Mesenchymal stem cell (in vitro differentiated cells and primary cell): ENCODE data around the gene TAF3.
A peak's percentile ranks its signal among the peaks of the same experiment; 100 is the strongest.

Experiments
- DNase-seq: peaks from one replicate; pipeline ENCODE4 v3.0.0-alpha.2; 2013
- H2AFZ ChIP-seq: one replicate; pipeline ENCODE4 v1.6.1; 2013; ENCODE audit warnings: low read depth, mild to moderate bottlenecking, control low read depth, inconsistent platforms, low read length, moderate library complexity
- H2AK5ac ChIP-seq: 2 replicates; pipeline ENCODE4 v1.6.1; 2013; ENCODE audit warnings: low read length, moderate library complexity, mild to moderate bottlenecking, inconsistent platforms; ENCODE audit not compliant: severe bottlenecking
- H2BK120ac ChIP-seq: one replicate; pipeline ENCODE4 v1.6.1; 2013; ENCODE audit warnings: low read depth, mild to moderate bottlenecking, inconsistent platforms, low read length, moderate library complexity
- H2BK12ac ChIP-seq, 2 experiments: one replicate each; pipeline ENCODE4 v1.6.1; 2013; ENCODE audit warnings: inconsistent platforms in 2 of 2, low read length in 2 of 2, mild to moderate bottlenecking in 2 of 2, moderate library complexity in 2 of 2, control low read depth in 1 of 2
- H2BK15ac ChIP-seq: one replicate; pipeline ENCODE4 v1.6.1; 2013; ENCODE audit warnings: mild to moderate bottlenecking, low read depth, inconsistent platforms; ENCODE audit not compliant: poor library complexity, severe bottlenecking
- H2BK5ac ChIP-seq: 2 replicates; pipeline ENCODE4 v1.6.1; 2013; ENCODE audit warnings: low read depth, mild to moderate bottlenecking, low read length, control low read depth, inconsistent platforms; ENCODE audit not compliant: poor library complexity, severe bottlenecking
- H3K14ac ChIP-seq, 2 experiments: one replicate each; pipeline ENCODE4 v1.6.1; 2013; ENCODE audit warnings: inconsistent platforms in 2 of 2, low read length in 2 of 2, control low read depth in 1 of 2, mild to moderate bottlenecking in 1 of 2, moderate library complexity in 1 of 2
- H3K18ac ChIP-seq, 2 experiments: one replicate each; pipeline ENCODE4 v1.6.1; 2013; ENCODE audit warnings: inconsistent platforms in 2 of 2, low read length in 2 of 2, control low read depth in 1 of 2, low read depth in 1 of 2, mild to moderate bottlenecking in 1 of 2
- H3K23ac ChIP-seq, 2 experiments: one replicate each; pipeline ENCODE4 v1.6.1; 2013; ENCODE audit warnings: inconsistent platforms in 2 of 2, low read length in 2 of 2, mild to moderate bottlenecking in 2 of 2, moderate library complexity in 2 of 2, control low read depth in 1 of 2
- H3K27ac ChIP-seq: 2 replicates; pipeline ENCODE4 v1.5.1; 2013; ENCODE audit warnings: mild to moderate bottlenecking, moderate library complexity, low read length, control low read depth, inconsistent platforms; ENCODE audit not compliant: poor library complexity, severe bottlenecking
- H3K27me3 ChIP-seq, 2 experiments: 2 replicates each; pipeline versions ENCODE4 v1.6.1 to v1.7.0; 2013; ENCODE audit warnings: low read length in 2 of 2, mild to moderate bottlenecking in 2 of 2, moderate library complexity in 2 of 2, control low read depth in 1 of 2, inconsistent platforms in 1 of 2; ENCODE audit not compliant: control insufficient read depth in 1 of 2, insufficient read depth in 1 of 2
- H3K36me3 ChIP-seq, 2 experiments: 2 replicates each; pipeline versions ENCODE4 v1.6.1 to v1.7.0; 2013; ENCODE audit warnings: low read length in 2 of 2, control low read depth in 1 of 2, inconsistent platforms in 1 of 2, low read depth in 1 of 2, mild to moderate bottlenecking in 1 of 2; ENCODE audit not compliant: insufficient read depth in 2 of 2, control insufficient read depth in 1 of 2
- H3K4ac ChIP-seq, 2 experiments: one replicate each; pipeline ENCODE4 v1.6.1; 2013; ENCODE audit warnings: inconsistent platforms in 2 of 2, low read length in 2 of 2, mild to moderate bottlenecking in 2 of 2, moderate library complexity in 2 of 2, control low read depth in 1 of 2, low read depth in 1 of 2
- H3K4me1 ChIP-seq: 2 replicates; pipeline ENCODE4 v1.6.1; 2013; ENCODE audit warnings: low read depth, low read length, control low read depth; ENCODE audit not compliant: control insufficient read depth, insufficient read depth
- H3K4me2 ChIP-seq: 2 replicates; pipeline ENCODE4 v1.6.1; 2013; ENCODE audit warnings: low read length, mild to moderate bottlenecking, inconsistent platforms; ENCODE audit not compliant: poor library complexity, severe bottlenecking
- H3K4me3 ChIP-seq, 2 experiments: 2 replicates each; pipeline versions ENCODE4 v1.5.1 to v1.7.0; 2013; ENCODE audit warnings: low read length in 2 of 2, mild to moderate bottlenecking in 2 of 2, control low read depth in 1 of 2, low read depth in 1 of 2; ENCODE audit not compliant: insufficient read depth in 1 of 2
- H3K79me1 ChIP-seq: replicated peaks from 2 replicates; pipeline ENCODE4 v1.6.1; 2013; ENCODE audit warnings: mild to moderate bottlenecking, control low read depth, low read length, inconsistent platforms; ENCODE audit not compliant: poor library complexity, severe bottlenecking
- H3K9ac ChIP-seq: 2 replicates; pipeline ENCODE4 v1.7.0; 2013; ENCODE audit warnings: mild to moderate bottlenecking, low read length, moderate library complexity
- H3K9me3 ChIP-seq: 2 replicates; pipeline ENCODE4 v1.7.0; 2013; ENCODE audit warnings: mild to moderate bottlenecking, low read length; ENCODE audit not compliant: control insufficient read depth
- H4K8ac ChIP-seq: one replicate; pipeline ENCODE4 v1.6.1; 2013; ENCODE audit warnings: inconsistent platforms, mild to moderate bottlenecking, low read length, moderate library complexity
- H4K91ac ChIP-seq: one replicate; pipeline ENCODE4 v1.6.1; 2013; ENCODE audit warnings: mild to moderate bottlenecking, low read length, inconsistent platforms
- WGBS: methylation state at CpG from one replicate; pipeline ENCODE4 v1.1.7; 2013; ENCODE audit warnings: mixed read lengths; 5-methylcytosine and 5-hydroxymethylcytosine counted together

The TAF3 gene

GRCh38 chr10:8013006-8013405, 194.7 kb downstream of the TAF3 start:
- H2AFZ ChIP-seq, result no peak overlapping the region

GRCh38 chr10:8013619-8014018, 195.3 kb downstream of the TAF3 start:
- H3K27ac ChIP-seq, result no peak overlapping the region

More at GRCh38 chr10:8013006-8013405, 194.7 kb downstream of the TAF3 start:
- Histone ChIP-seq H3K79me1 (peaks cover 2% of the 10 kb centered on the region), H3K14ac (no peak overlapping the region), H2BK15ac (no peak overlapping the region), H3K9ac (no peak overlapping the region), H3K4ac (no peak overlapping the region), H3K23ac (no peak overlapping the region), H2BK120ac (no peak overlapping the region), H3K27me3 (no peaks in the 10 kb centered on the region), H3K36me3 (peaks cover 22 to 45% of the 10 kb centered on the region in 2 experiments), H3K4me2 (no peak overlapping the region), H3K4me3 (no peak overlapping the region), H3K18ac (no peak overlapping the region), H2AK5ac (no peak overlapping the region), H3K4me1 (peaks cover 6% of the 10 kb centered on the region), H3K27ac (no peak overlapping the region), H2BK5ac (no peak overlapping the region), H4K8ac (no peak overlapping the region), H3K9me3 (no peaks in the 10 kb centered on the region), H4K91ac (no peak overlapping the region), H2BK12ac (no peak overlapping the region)
- WGBS, result 100% methylated on average over 1 of the region's 1 CpG
- no peak for DNase-seq

GRCh38 chr10:8014649-8015048, 196.3 kb downstream of the TAF3 start:
- WGBS, result 93% methylated on average over 14 of the region's 16 CpGs
- H3K9me3 ChIP-seq, result no peaks in the 10 kb centered on the region
- H3K4me2 ChIP-seq, result no peak overlapping the region
- H2AK5ac ChIP-seq, result no peak overlapping the region
- H4K8ac ChIP-seq, result no peak overlapping the region
- H3K4me3 ChIP-seq, result no peak overlapping the region
- H3K27ac ChIP-seq, result no peak overlapping the region
- peaks cover 6% of the 10 kb centered on the region for H3K4me1 ChIP-seq
- no peaks in the 10 kb centered on the region for H3K27me3 ChIP-seq
- H2BK5ac ChIP-seq, result no peak overlapping the region
- no peak overlapping the region for H2BK15ac ChIP-seq
- H2AFZ ChIP-seq, result no peak overlapping the region
- no peak overlapping the region for H2BK120ac ChIP-seq
- no peak overlapping the region for H3K14ac ChIP-seq
- DNase-seq, result no peak
- H3K18ac ChIP-seq, result no peak overlapping the region
- no peak overlapping the region for H4K91ac ChIP-seq
- H2BK12ac ChIP-seq, result no peak overlapping the region
- no peak overlapping the region for H3K4ac ChIP-seq
- no peaks in the 10 kb centered on the region for H3K79me1 ChIP-seq
- H3K36me3 ChIP-seq, result peaks cover 15 to 45% of the 10 kb centered on the region in 2 experiments
- no peak overlapping the region for H3K9ac ChIP-seq
- no peak overlapping the region for H3K23ac ChIP-seq

More at GRCh38 chr10:8013619-8014018, 195.3 kb downstream of the TAF3 start:
- no peak for DNase-seq
- Histone ChIP-seq H3K36me3 (peaks cover 22 to 45% of the 10 kb centered on the region in 2 experiments), H4K91ac (no peak overlapping the region), H2AK5ac (no peak overlapping the region), H3K4me2 (no peak overlapping the region), H3K4ac (no peak overlapping the region), H2BK120ac (no peak overlapping the region), H3K9ac (no peak overlapping the region), H3K18ac (no peak overlapping the region), H3K14ac (peak overlapping the region in 1 of 2 experiments; percentile 41), H3K9me3 (no peaks in the 10 kb centered on the region), H2BK15ac (no peak overlapping the region), H3K79me1 (peaks cover under 1% of the 10 kb centered on the region), H4K8ac (no peak overlapping the region), H3K4me3 (no peak overlapping the region), H3K27me3 (no peaks in the 10 kb centered on the region), H2BK5ac (no peak overlapping the region), H2BK12ac (no peak overlapping the region), H2AFZ (no peak overlapping the region), H3K4me1 (peaks cover 6% of the 10 kb centered on the region), H3K23ac (no peak overlapping the region)
- 98% methylated on average over 10 of the region's 10 CpGs for WGBS

GRCh38 chr10:8017277-8017676, 199.0 kb downstream of the TAF3 start:
- H2BK15ac ChIP-seq, result no peak overlapping the region

More at GRCh38 chr10:8017277-8017676, 199.0 kb downstream of the TAF3 start:
- WGBS, result 68% methylated on average over 5 of the region's 6 CpGs
- no peak overlapping the region for H3K23ac ChIP-seq
- H3K4me3 ChIP-seq, result no peak overlapping the region
- H3K36me3 ChIP-seq, result peaks cover 11 to 23% of the 10 kb centered on the region in 2 experiments
- H2BK12ac ChIP-seq, result no peak overlapping the region
- H3K27ac ChIP-seq, result no peak overlapping the region
- no peak overlapping the region for H3K9ac ChIP-seq
- no peak overlapping the region for H3K18ac ChIP-seq
- no peak overlapping the region for H3K4ac ChIP-seq
- no peak overlapping the region for H2BK120ac ChIP-seq
- DNase-seq, result no peak
- H3K4me2 ChIP-seq, result no peak overlapping the region
- peaks cover 6% of the 10 kb centered on the region for H3K4me1 ChIP-seq
- H4K8ac ChIP-seq, result no peak overlapping the region
- no peak overlapping the region for H2BK5ac ChIP-seq
- no peaks in the 10 kb centered on the region for H3K27me3 ChIP-seq
- no peak overlapping the region for H4K91ac ChIP-seq
- no peak overlapping the region for H3K14ac ChIP-seq
- no peaks in the 10 kb centered on the region for H3K9me3 ChIP-seq
- H3K79me1 ChIP-seq, result no peaks in the 10 kb centered on the region
- H2AK5ac ChIP-seq, result no peak overlapping the region
- no peak overlapping the region for H2AFZ ChIP-seq
